Heart right ventricle (tissue), 16 donors: ENCODE results near the gene RBFOX1. TPM values are rescaled to one million over a fixed set of nuclear protein-coding genes. Genes with fewer than 3 reads are reported as not detected.

Source experiments
- ATAC-seq, 8 donors: fragments of 200-7000 bp; cut with Tn5 transposase; one replicate each; pipeline ENCODE4 v1.9.1; 2020; ENCODE audit warnings: mild to moderate bottlenecking in 8 of 8, moderate library complexity in 8 of 8, moderate number of reproducible peaks in 1 of 8
- DNase-seq, 2 donors: peaks; one replicate each; pipeline ENCODE4 v3.0.0-alpha.2; 2020
- H3K27ac ChIP-seq, 10 donors: fragments of 200-600 bp; sonication (generic) in 2 of 10; one replicate each; pipeline versions ENCODE4 v1.5.0 to v1.8.0; 2020 to 2022; ENCODE audit warnings: mild to moderate bottlenecking in 3 of 10
- H3K27me3 ChIP-seq, 7 donors: fragments of 200-600 bp; one replicate each; pipeline ENCODE4 v1.8.0; 2021 to 2022; ENCODE audit warnings: mild to moderate bottlenecking in 2 of 7
- H3K36me3 ChIP-seq, 9 donors: fragments of 200-600 bp; sonication (generic) in 1 of 9; one replicate each; pipeline versions ENCODE4 v1.5.0 to v1.8.0; 2020 to 2022; ENCODE audit warnings: mild to moderate bottlenecking in 2 of 9
- H3K4me1 ChIP-seq, 9 donors: fragments of 200-600 bp; sonication (generic) in 1 of 9; one replicate each; pipeline versions ENCODE4 v1.5.0 to v1.8.0; 2020 to 2022; ENCODE audit warnings: mild to moderate bottlenecking in 4 of 9
- H3K4me3 ChIP-seq, 10 donors: fragments of 200-600 bp; sonication (generic) in 2 of 10; one replicate each; pipeline versions ENCODE4 v1.5.0 to v1.8.0; 2020 to 2022; ENCODE audit warnings: mild to moderate bottlenecking in 7 of 10, moderate library complexity in 2 of 10
- H3K9me3 ChIP-seq, 11 donors: fragments of 200-600 bp in 10 of 11; sonication (generic) in 2 of 11; one replicate each; pipeline versions ENCODE4 v1.5.0 to v1.8.0; 2013 to 2022; ENCODE audit warnings: mild to moderate bottlenecking in 2 of 11, control low read depth in 1 of 11, moderate library complexity in 1 of 11
- CTCF ChIP-seq, 9 donors: fragments of 200-600 bp; sonication (generic) in 2 of 9; IDR thresholded peaks; one replicate each; pipeline versions ENCODE4 v1.5.0 to v1.8.0; 2021 to 2022; ENCODE audit warnings: antibody characterized with exemption in 9 of 9, mild to moderate bottlenecking in 5 of 9, moderate library complexity in 1 of 9
- WGBS, 2 donors: extraction: QIAGEN DNeasy Blood & Tissue Kit; methylation state at CpG; one replicate each; pipeline ENCODE4 v1.1.7; 2013; ENCODE audit warnings: inconsistent platforms in 1 of 2; 5-methylcytosine and 5-hydroxymethylcytosine counted together
- intact Hi-C, 10 donors: fragments of 100-400 bp; cut with DNase I; formaldehyde crosslinking; loops; one replicate each; pipeline versions ENCODE4 v1.11.1 to v1.14.2; 2022
- polyA plus RNA-seq, 2 donors: library from polyadenylated mRNA; stranded (reverse); fragments of 200-250 nt; gene quantifications; one replicate each; pipeline ENCODE4 v1.2.3, GENCODE V29; 2013
- total RNA-seq, 10 donors: library from RNA; stranded (reverse); fragmentation: NEBNext Ultra II Directional in 3 of 10; extraction: Animal tissue kit (Norgen Biotek cat#: 25700) in 3 of 10; gene quantifications; one replicate each; pipeline versions ENCODE4 v1.2.1 to v1.2.4, GENCODE V29; 2021 to 2023
- donor health status: Arrhythmogenic right ventricular cardiomyopathy.
- donor health status: ischemic (EF 13 %, LVEDD 7.1; RV severe dilation, severe dysfunction).
- donor health status: healthy with polysubstance abuse.
- donor health status: DM: no; HTN: yes; CAD: no.
- donor health status: DM: no; HTN: no; CAD: no.
- donor health status: ischemic (EF 25% LVEDD 6.9; RV normal size, moderate dysfunction).
- donor health status: ischemic (EF 25% LVEDD 5.7; RV mildly dilated, moderate dysfunction).
- donor health status: healthy.
- donor health status: DM: yes; HTN: yes; CAD: no.
- donor health status: Ischemic cardiomyopathy.
- donor health status: ischemic (EF 35%, LVEDD 5.7; RV mildly dilated, moderate dysfunction).
- donor health status: nonischemic (EF 11% LVEDD 7.7; RV severe dilation, severe dysfunction).
- donor health status: DM: yes; HTN: yes; CAD: no.
- donor health status: PGD.
- donor health status: ischemic (EF 29% LVEDD 5.4; RV normal size, mild dysfunction).
- donor health status: nonischemic (EF 23%, LVEDD 6.1; RV moderate dilation, normal function).

The RBFOX1 gene
- total and polyA plus RNA-seq, 12 donors: 11.1 to 82.9 (median 53.4) TPM

GRCh38 chr16:7637446-7637845 lies 304.8 kb downstream of the RBFOX1 start:
- no peak for TF ChIP-seq CTCF (IDR thresholded peaks at IDR 0.05)
- no peak for ATAC-seq
- no peak for DNase-seq
- H3K27me3 ChIP-seq: no peaks in the 10 kb centered on the region
- H3K27ac ChIP-seq: no peak overlapping the region
- intact Hi-C loops: no loop called here
- peaks cover 0 to 8% (median 0%) of the 10 kb centered on the region in 11 donors for H3K9me3 ChIP-seq
- 78 to 87% methylated on average over 4 of the region's 4 CpGs for WGBS, 2 donors
- no peaks in the 10 kb centered on the region for H3K36me3 ChIP-seq
- no peaks in the 10 kb centered on the region for H3K4me1 ChIP-seq
- H3K4me3 ChIP-seq: no peak overlapping the region

DNA sequence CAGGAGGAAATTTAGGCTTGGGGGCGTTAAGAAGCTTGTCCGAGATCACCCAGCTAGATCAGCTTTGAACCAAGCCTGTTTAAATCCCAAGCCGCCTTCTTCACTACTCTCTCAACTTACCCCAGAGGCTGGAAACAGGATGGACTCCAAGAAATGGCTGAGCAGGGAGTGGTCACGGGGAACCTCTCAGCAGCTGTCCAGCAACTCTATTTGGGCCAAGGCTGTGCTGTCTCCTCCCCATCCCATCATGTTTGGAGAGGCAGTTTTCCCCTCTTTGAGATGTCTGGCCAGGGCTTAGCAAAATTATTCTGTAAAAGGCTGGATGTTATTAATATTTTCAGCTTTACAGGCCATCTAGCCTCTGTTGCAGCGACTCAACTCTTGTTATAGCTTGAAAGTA lies 305.7 kb downstream of the RBFOX1 start:
- H3K27me3 ChIP-seq: no peaks in the 10 kb centered on the region
- H3K9me3 ChIP-seq: peaks cover 0 to 8% (median 0%) of the 10 kb centered on the region in 11 donors
- DNase-seq: no peak
- H3K4me1 ChIP-seq: no peaks in the 10 kb centered on the region
- H3K36me3 ChIP-seq: no peaks in the 10 kb centered on the region
- no peak for ATAC-seq
- WGBS, 2 donors: 86% methylated on average over 5 of the region's 5 CpGs
- intact Hi-C loops: no loop called here
- no peak overlapping the region for H3K4me3 ChIP-seq
- no peak for TF ChIP-seq CTCF (IDR thresholded peaks at IDR 0.05)
- no peak overlapping the region for H3K27ac ChIP-seq

DNA sequence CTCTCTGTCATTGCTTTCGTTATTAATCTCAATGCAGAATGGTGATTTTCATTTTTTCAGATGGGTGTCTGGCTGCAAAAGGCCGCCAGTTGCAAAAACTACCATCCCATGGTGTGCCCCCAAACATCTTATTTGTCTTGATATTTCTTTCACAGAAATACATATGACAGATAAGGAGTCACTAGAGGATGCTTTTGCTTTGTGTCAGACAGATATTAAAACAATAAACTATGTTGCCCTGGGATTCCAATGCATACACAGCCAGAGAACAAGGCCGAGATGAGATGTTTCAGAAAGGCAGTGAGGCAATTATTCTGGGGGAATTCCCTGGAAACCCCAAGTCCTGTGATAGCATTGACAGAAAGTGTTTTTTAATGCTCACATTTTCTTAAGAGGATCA lies 307.7 kb downstream of the RBFOX1 start:
- Histone ChIP-seq H3K27me3 (no peaks in the 10 kb centered on the region), H3K4me1 (no peaks in the 10 kb centered on the region), H3K9me3 (peaks cover 0 to 8% (median 0%) of the 10 kb centered on the region in 11 donors), H3K27ac (no peak overlapping the region), H3K4me3 (no peak overlapping the region), H3K36me3 (no peaks in the 10 kb centered on the region)
- 70 to 71% methylated on average over 3 of the region's 3 CpGs for WGBS, 2 donors
- intact Hi-C loops: loop anchor here in 1 of 10 donors (10.0 kb wide), 1 partner anchor 64 kb away; no protein-coding TSS in a partner anchor
- TF ChIP-seq CTCF (IDR thresholded peaks at IDR 0.05): no peak
- no peak for ATAC-seq
- DNase-seq: no peak

- 26 to 28% methylated on average over 6 of the region's 6 CpGs for WGBS, 2 donors
- H3K36me3 ChIP-seq: no peaks in the 10 kb centered on the region
- H3K4me3 ChIP-seq: no peak overlapping the region
- DNase-seq (no peak), ATAC-seq (no peak)
- H3K27me3 ChIP-seq: no peaks in the 10 kb centered on the region
- H3K4me1 ChIP-seq: no peaks in the 10 kb centered on the region
- no peak overlapping the region for H3K27ac ChIP-seq
- intact Hi-C loops: loop anchor here in 1 of 10 donors (10.0 kb wide), 1 partner anchor 61 kb away; no protein-coding TSS in a partner anchor
- TF ChIP-seq CTCF (IDR thresholded peaks at IDR 0.05): no peak
- no peaks in the 10 kb centered on the region for H3K9me3 ChIP-seq
Observed at GRCh38 chr16:7644176-7644575, 311.5 kb downstream of the RBFOX1 start.
